K562 (cell line): ENCODE results near the gene TIMM10. TPM values are rescaled to one million over a fixed set of nuclear protein-coding genes. Genes with fewer than 3 reads are reported as not detected.

Experiments
- ATAC-seq: fragments of 200-7000 bp; cut with Tn5 transposase; 3 replicates; pipeline ENCODE4 v1.9.1; 2020; ENCODE audit warnings: moderate library complexity
- BruUV-seq: library from RNA; stranded (reverse); fragments of 400-500 nt; replicated peaks from 2 replicates; lab custom pipeline; 2021; lab: Mats Ljungman, UMichigan
- CTCF ChIA-PET: fragments of 300-600 bp; formaldehyde crosslinking; extraction: SDS; loops from one replicate; lab custom pipeline; 2021; ENCODE audit warnings: low intra/inter-chr PET ratio; lab: Yijun Ruan, JAX
- POLR2A ChIA-PET: fragments of 300-600, 350-650 bp; sonication (Branson Sonifier 250); formaldehyde crosslinking; extraction: SDS; loops from one replicate; lab custom pipeline; 2021; ENCODE audit warnings: antibody characterized with exemption, inconsistent platforms; lab: Yijun Ruan, JAX
- DNase-seq, 4 experiments: peaks; one replicate each; pipeline versions ENCODE4 v3.0.0 to v3.0.0-alpha.2; 2011 to 2018; ENCODE audit warnings: low spot score in 3 of 4, mixed read lengths in 3 of 4; ENCODE audit errors: extremely low read depth in 1 of 4
- FAIRE-seq: peaks from 2 replicates; lab custom pipeline; 2011; peaks lifted over from hg19 to GRCh38; lab: Jason Lieb, UNC
- H2AFZ ChIP-seq: 2 replicates; pipeline ENCODE4 v1.6.0; 2011; ENCODE audit warnings: low read depth, low read length, control low read depth, inconsistent platforms
- H3K27ac ChIP-seq: fragments of 200-600 bp; 3 replicates; pipeline ENCODE4 v1.8.0; 2011; ENCODE audit warnings: low read depth, mild to moderate bottlenecking, control low read depth, inconsistent platforms, low read length, moderate library complexity, mixed read lengths; ENCODE audit errors: extremely low read depth
- H3K27me3 ChIP-seq, 2 experiments: fragments of 300-600 bp in 1 of 2; 2 replicates in 1 of 2; 3 replicates in 1 of 2; pipeline versions ENCODE4 v1.6.0 to v1.8.0; 2011; ENCODE audit warnings: inconsistent platforms in 2 of 2, low read length in 2 of 2, mild to moderate bottlenecking in 1 of 2, mixed read lengths in 1 of 2, moderate library complexity in 1 of 2; ENCODE audit not compliant: control insufficient read depth in 2 of 2, insufficient read depth in 2 of 2
- H3K36me3 ChIP-seq: fragments of 300-600 bp; 3 replicates; pipeline ENCODE4 v1.8.0; 2011; ENCODE audit warnings: mild to moderate bottlenecking, low read length, inconsistent platforms; ENCODE audit not compliant: control insufficient read depth, insufficient read depth
- H3K4me1 ChIP-seq, 2 experiments: fragments of 200-600 bp in 1 of 2; replicated peaks in 1 of 2; 2 replicates in 1 of 2; 3 replicates in 1 of 2; pipeline versions ENCODE4 v1.5.1 to v1.8.0; 2011; ENCODE audit warnings: inconsistent platforms in 2 of 2, low read length in 2 of 2, mild to moderate bottlenecking in 1 of 2, mixed read lengths in 1 of 2, moderate library complexity in 1 of 2; ENCODE audit not compliant: control insufficient read depth in 2 of 2, insufficient read depth in 2 of 2
- H3K4me2 ChIP-seq: 2 replicates; pipeline ENCODE4 v1.6.1; 2011; ENCODE audit warnings: low read length, control low read depth, inconsistent platforms, mixed read lengths; ENCODE audit not compliant: insufficient read depth
- H3K4me3 ChIP-seq: fragments of 200-600 bp; sonication (generic), shearing (Covaris generic); 2 replicates; pipeline ENCODE4 v1.5.1; 2016; ENCODE audit warnings: control low read depth, inconsistent platforms
- H3K79me2 ChIP-seq: fragments of 200-600 bp; 3 replicates; pipeline ENCODE4 v1.8.0; 2011; ENCODE audit warnings: low read length, inconsistent platforms; ENCODE audit not compliant: control insufficient read depth, insufficient read depth
- H3K9ac ChIP-seq, 2 experiments: 2 replicates each; pipeline versions ENCODE4 v1.6.0 to v1.6.1; 2011; ENCODE audit warnings: low read depth in 2 of 2, low read length in 2 of 2, control low read depth in 1 of 2, inconsistent platforms in 1 of 2, mild to moderate bottlenecking in 1 of 2, mixed read lengths in 1 of 2; ENCODE audit not compliant: insufficient read depth in 1 of 2
- H3K9me1 ChIP-seq: one replicate; pipeline ENCODE4 v1.6.0; 2011; ENCODE audit warnings: inconsistent platforms, mild to moderate bottlenecking, low read length, moderate library complexity; ENCODE audit not compliant: control insufficient read depth, insufficient read depth
- H3K9me3 ChIP-seq: replicated peaks from 2 replicates; pipeline ENCODE4 v1.5.1; 2011; ENCODE audit warnings: low read depth, low read length, inconsistent platforms; ENCODE audit not compliant: control insufficient read depth, insufficient read depth
- H4K20me1 ChIP-seq: replicated peaks from 2 replicates; pipeline ENCODE4 v1.6.1; 2011; ENCODE audit warnings: low read length, inconsistent platforms, mixed read lengths; ENCODE audit not compliant: control insufficient read depth, insufficient read depth
- HMBOX1 ChIP-seq: sonication (generic); IDR thresholded peaks from 2 replicates; pipeline ENCODE4 v1.6.1; 2016
- POLR2G ChIP-seq: fragments of 200-400 bp; formaldehyde crosslinking; IDR thresholded peaks from 2 replicates; pipeline ENCODE4 v1.6.1; 2017; ENCODE audit warnings: low read depth, mild to moderate bottlenecking, antibody characterized with exemption, low read length, moderate library complexity
- RBFOX2 ChIP-seq: fragments of 200-400 bp; formaldehyde crosslinking; IDR thresholded peaks from 2 replicates; pipeline ENCODE4 v1.6.1; 2017; ENCODE audit warnings: low read depth, mild to moderate bottlenecking, low read length, moderate library complexity
- ZKSCAN1 ChIP-seq: fragments of 150-350 bp; IDR thresholded peaks from 2 replicates; pipeline ENCODE4 v1.6.1; 2016; ENCODE audit warnings: low read depth, low read length
- WGBS: fragments of 100-300 bp; shearing (Covaris generic); methylation state at CpG from one replicate; pipeline ENCODE4 v1.1.6; 2016; ENCODE audit warnings: low coverage, mixed read lengths; ENCODE audit not compliant: insufficient coverage; ENCODE audit errors: missing lambda C conversion rate; 5-methylcytosine and 5-hydroxymethylcytosine counted together
- in situ Hi-C: fragments of 300-500 bp; cut with MboI; formaldehyde crosslinking; loops from 4 replicates; pipeline ENCODE4 v1.15.0; 2018; ENCODE audit warnings: inconsistent platforms, mixed read lengths
- intact Hi-C: fragments of 100-400 bp; cut with micrococcal nuclease; formaldehyde crosslinking; loops from 2 replicates; pipeline ENCODE4 v1.14.2; 2022
- polyA plus RNA-seq, 8 experiments: library from polyadenylated mRNA; depleted of rRNA in 4 of 8; stranded (reverse) in 5 of 8; unstranded in 3 of 8; fragments of >200 nt; fragmentation: Nextera tagmentation in 2 of 8; fragmentation: Illumina TruSeq in 1 of 8; extraction: Ambion mirVana in 2 of 8; extraction: Trizol in 1 of 8; gene quantifications; 2 replicates each; pipeline versions ENCODE4 v1.2.1 to v1.2.3, GENCODE V29; 2011 to 2014; ENCODE audit warnings: inconsistent platforms in 1 of 8, missing spikeins in 1 of 8
- total RNA-seq, 7 experiments: library from RNA; depleted of rRNA in 6 of 7; stranded (reverse); fragments of >200 nt in 6 of 7; fragmentation: Illumina TruSeq in 2 of 7; extraction: Trizol in 2 of 7; gene quantifications; 2 replicates each; pipeline versions ENCODE4 v1.2.1 to v1.2.3, GENCODE V29; 2011 to 2021; ENCODE audit warnings: low replicate concordance in 1 of 7
- TF ChIP-seq, protein P1 (sequence below): fragments of 450-650 bp; conservative IDR thresholded peaks from 2 replicates; pipeline ENCODE4 v1.6.1; 2016; ENCODE audit warnings: missing genetic modification characterization, low read depth, mild to moderate bottlenecking, missing compliant biosample characterization, moderate library complexity

Gene TIMM10
- total and polyA plus RNA-seq, 9 of the 15 experiments (the other 6 are each of a cell fraction or from before 2014, with no cell fraction given) = 109 to 553 (median 172) TPM

GRCh38 chr11:57487021-57487778 lies 43.4 kb downstream of the TIMM10 start:
- CTCF ChIA-PET = no interaction called here
- H3K79me2 ChIP-seq = no peaks in the 10 kb centered on the region
- H4K20me1 ChIP-seq = no peaks in the 10 kb centered on the region
- H3K27ac ChIP-seq = no peak overlapping the region
- POLR2A ChIA-PET = interaction anchor here (0.5 kb wide), 1 partner anchor 153 kb away, joined by 4 read pairs; no protein-coding TSS in a partner anchor
- no peak overlapping the region for H3K4me2 ChIP-seq
- TF ChIP-seq ZKSCAN1 = peak; percentile 76
- no peak for TF ChIP-seq HMBOX1
- TF ChIP-seq, protein P1, sequence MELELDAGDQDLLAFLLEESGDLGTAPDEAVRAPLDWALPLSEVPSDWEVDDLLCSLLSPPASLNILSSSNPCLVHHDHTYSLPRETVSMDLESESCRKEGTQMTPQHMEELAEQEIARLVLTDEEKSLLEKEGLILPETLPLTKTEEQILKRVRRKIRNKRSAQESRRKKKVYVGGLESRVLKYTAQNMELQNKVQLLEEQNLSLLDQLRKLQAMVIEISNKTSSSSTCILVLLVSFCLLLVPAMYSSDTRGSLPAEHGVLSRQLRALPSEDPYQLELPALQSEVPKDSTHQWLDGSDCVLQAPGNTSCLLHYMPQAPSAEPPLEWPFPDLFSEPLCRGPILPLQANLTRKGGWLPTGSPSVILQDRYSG (tag) = no peak
- TF ChIP-seq RBFOX2 = 0 out of 2 replicates have a peak, but pooled peaks have one; percentile 22
- TF ChIP-seq POLR2G = peak; percentile 54
- H3K27me3 ChIP-seq = no peaks in the 10 kb centered on the region
- H2AFZ ChIP-seq = no peak overlapping the region
- no peak for FAIRE-seq
- no peak for DNase-seq
- no peaks in the 10 kb centered on the region for H3K9me3 ChIP-seq
- no peaks in the 10 kb centered on the region for H3K9me1 ChIP-seq
- no TSS peak for BruUV-seq
- in situ Hi-C loops = no loop called here
- peaks cover 80% of the 10 kb centered on the region for H3K36me3 ChIP-seq
- H3K9ac ChIP-seq = peak overlapping the region in 1 of 2 experiments; percentile 4; a peak in 1 of 4 replicates
- intact Hi-C loops = no loop called here
- no peak overlapping the region for H3K4me3 ChIP-seq
- WGBS = 89% methylated on average over 15 of the region's 15 CpGs
- ATAC-seq = no peak
- H3K4me1 ChIP-seq = peaks cover 0 to 8% of the 10 kb centered on the region in 2 experiments; a peak in 1 of 5 replicates
